DND-41 (cell line): Measurements from ENCODE around the gene ARHGAP24.

Source experiments
- CTCF ChIP-seq: IDR thresholded peaks from 2 replicates; pipeline ENCODE4 v1.5.1; 2012; ENCODE audit warnings: borderline replicate concordance, low read length, moderate library complexity, mild to moderate bottlenecking; ENCODE audit not compliant: poor library complexity, severe bottlenecking; ENCODE audit errors: extremely low read depth
- EZH2 ChIP-seq: IDR thresholded peaks from 3 replicates; pipeline ENCODE4 v1.6.1; 2012; ENCODE audit warnings: borderline replicate concordance, low read depth, mild to moderate bottlenecking, moderate library complexity, low read length, inconsistent platforms; ENCODE audit not compliant: severe bottlenecking

GRCh38 chr4:85571008-85571407, 96.1 kb downstream of the ARHGAP24 start:
- TF ChIP-seq CTCF (no peak), EZH2 (no peak)
